ENCODE data around the gene SPRYD3. TPM values are rescaled to one million over a fixed set of nuclear protein-coding genes. Genes with fewer than 3 reads are reported as not detected.

SPRYD3 gene
- polyA plus RNA-seq, 1 donor, result 25.0 TPM

- WGBS (ENCODE audit: insufficient coverage, low lambda C conversion rate), result no CpG with 5 or more reads among the region's 8 CpGs
- H3K27ac ChIP-seq (ENCODE audit: low read length), result no peak overlapping the region
- H3K36me3 ChIP-seq (ENCODE audit: control insufficient read depth, insufficient read depth, low read length), result peaks cover 44% of the 10 kb centered on the region
- no peaks in the 10 kb centered on the region for H3K9me3 ChIP-seq (ENCODE audit: control insufficient read depth, low read depth, low read length)
- H3K4me1 ChIP-seq (ENCODE audit: control insufficient read depth, insufficient read depth, low read length), result peaks cover 3% of the 10 kb centered on the region
- no peak for DNase-seq
- no peak overlapping the region for H3K4me3 ChIP-seq (ENCODE audit: low read length)
- H3K27me3 ChIP-seq (ENCODE audit: control insufficient read depth, insufficient read depth, low read length), result no peaks in the 10 kb centered on the region
Observed at GRCh38 chr12:53077030-53077429, 2.2 kb downstream of the SPRYD3 start.

GRCh38 chr12:53076461-53076860 is 2.7 kb downstream of the SPRYD3 start:
- H3K4me3 ChIP-seq (ENCODE audit: low read length), result no peak overlapping the region
- H3K4me1 ChIP-seq (ENCODE audit: control insufficient read depth, insufficient read depth, low read length), result peaks cover 6% of the 10 kb centered on the region
- WGBS (ENCODE audit: insufficient coverage, low lambda C conversion rate), result no CpG with 5 or more reads among the region's 3 CpGs
- no peak overlapping the region for H3K27ac ChIP-seq (ENCODE audit: low read length)
- no peak for DNase-seq
- H3K36me3 ChIP-seq (ENCODE audit: control insufficient read depth, insufficient read depth, low read length), result peaks cover 44% of the 10 kb centered on the region
- no peaks in the 10 kb centered on the region for H3K27me3 ChIP-seq (ENCODE audit: control insufficient read depth, insufficient read depth, low read length)
- H3K9me3 ChIP-seq (ENCODE audit: control insufficient read depth, low read depth, low read length), result no peaks in the 10 kb centered on the region

- no CpG with 5 or more reads among the region's 3 CpGs for WGBS (ENCODE audit: insufficient coverage, low lambda C conversion rate)
- no peak for DNase-seq
- Histone ChIP-seq H3K27me3 (ENCODE audit: control insufficient read depth, insufficient read depth, low read length) (no peaks in the 10 kb centered on the region), H3K9me3 (ENCODE audit: control insufficient read depth, low read depth, low read length) (no peaks in the 10 kb centered on the region), H3K27ac (ENCODE audit: low read length) (no peak overlapping the region), H3K36me3 (ENCODE audit: control insufficient read depth, insufficient read depth, low read length) (peaks cover 59% of the 10 kb centered on the region), H3K4me1 (ENCODE audit: control insufficient read depth, insufficient read depth, low read length) (peaks cover 8% of the 10 kb centered on the region), H3K4me3 (ENCODE audit: low read length) (no peak overlapping the region)
Observed at GRCh38 chr12:53074999-53075370, 4.2 kb downstream of the SPRYD3 start.

GRCh38 chr12:53074283-53074998 is 4.7 kb downstream of the SPRYD3 start:
- H3K4me1 ChIP-seq (ENCODE audit: control insufficient read depth, insufficient read depth, low read length), result peaks cover 8% of the 10 kb centered on the region

GRCh38 chr12:53073881-53074280 is 5.3 kb downstream of the SPRYD3 start:
- no peak overlapping the region for H3K4me3 ChIP-seq (ENCODE audit: low read length)
- WGBS (ENCODE audit: insufficient coverage, low lambda C conversion rate), result no CpG with 5 or more reads among the region's 6 CpGs
- no peak for DNase-seq
- H3K4me1 ChIP-seq (ENCODE audit: control insufficient read depth, insufficient read depth, low read length), result peaks cover 8% of the 10 kb centered on the region
- peaks cover 68% of the 10 kb centered on the region for H3K36me3 ChIP-seq (ENCODE audit: control insufficient read depth, insufficient read depth, low read length)
- H3K9me3 ChIP-seq (ENCODE audit: control insufficient read depth, low read depth, low read length), result no peaks in the 10 kb centered on the region
- H3K27ac ChIP-seq (ENCODE audit: low read length), result no peak overlapping the region
- H3K27me3 ChIP-seq (ENCODE audit: control insufficient read depth, insufficient read depth, low read length), result no peaks in the 10 kb centered on the region

More at GRCh38 chr12:53074283-53074998, 4.7 kb downstream of the SPRYD3 start:
- H3K9me3 ChIP-seq (ENCODE audit: control insufficient read depth, low read depth, low read length), result no peaks in the 10 kb centered on the region
- no peak overlapping the region for H3K27ac ChIP-seq (ENCODE audit: low read length)
- DNase-seq, result no peak
- WGBS (ENCODE audit: insufficient coverage, low lambda C conversion rate), result 100% methylated on average over 1 of the region's 11 CpGs
- peaks cover 64% of the 10 kb centered on the region for H3K36me3 ChIP-seq (ENCODE audit: control insufficient read depth, insufficient read depth, low read length)
- H3K27me3 ChIP-seq (ENCODE audit: control insufficient read depth, insufficient read depth, low read length), result no peaks in the 10 kb centered on the region
- H3K4me3 ChIP-seq (ENCODE audit: low read length), result no peak overlapping the region

- Histone ChIP-seq H3K27ac (ENCODE audit: low read length) (peak overlapping the region; percentile 36), H3K9me3 (ENCODE audit: control insufficient read depth, low read depth, low read length) (no peaks in the 10 kb centered on the region), H3K27me3 (ENCODE audit: control insufficient read depth, insufficient read depth, low read length) (no peaks in the 10 kb centered on the region), H3K4me3 (ENCODE audit: low read length) (no peak overlapping the region), H3K4me1 (ENCODE audit: control insufficient read depth, insufficient read depth, low read length) (peaks cover 8% of the 10 kb centered on the region), H3K36me3 (ENCODE audit: control insufficient read depth, insufficient read depth, low read length) (peaks cover 82% of the 10 kb centered on the region)
- DNase-seq, result peak in 1 of 2 donors; percentile 32
- WGBS (ENCODE audit: insufficient coverage, low lambda C conversion rate), result no CpG with 5 or more reads among the region's 11 CpGs
Observed at GRCh38 chr12:53071591-53072551, 7.3 kb downstream of the SPRYD3 start.

- Histone ChIP-seq H3K9me3 (ENCODE audit: control insufficient read depth, low read depth, low read length) (no peaks in the 10 kb centered on the region), H3K4me1 (ENCODE audit: control insufficient read depth, insufficient read depth, low read length) (peaks cover 8% of the 10 kb centered on the region), H3K27ac (ENCODE audit: low read length) (no peak overlapping the region), H3K4me3 (ENCODE audit: low read length) (no peak overlapping the region), H3K36me3 (ENCODE audit: control insufficient read depth, insufficient read depth, low read length) (peaks cover 80% of the 10 kb centered on the region), H3K27me3 (ENCODE audit: control insufficient read depth, insufficient read depth, low read length) (no peaks in the 10 kb centered on the region)
- peak in 1 of 2 donors; percentile 3 for DNase-seq
- WGBS (ENCODE audit: insufficient coverage, low lambda C conversion rate), result no CpG with 5 or more reads among the region's 7 CpGs
Observed at GRCh38 chr12:53070877-53071492, 8.2 kb downstream of the SPRYD3 start.

GRCh38 chr12:53069621-53070410 is 9.4 kb downstream of the SPRYD3 start:
- H3K27ac ChIP-seq (ENCODE audit: low read length), result no peak overlapping the region
- WGBS (ENCODE audit: insufficient coverage, low lambda C conversion rate), result no CpG with 5 or more reads among the region's 12 CpGs
- no peak for DNase-seq
- peaks cover 8% of the 10 kb centered on the region for H3K4me1 ChIP-seq (ENCODE audit: control insufficient read depth, insufficient read depth, low read length)
- H3K27me3 ChIP-seq (ENCODE audit: control insufficient read depth, insufficient read depth, low read length), result no peaks in the 10 kb centered on the region
- H3K36me3 ChIP-seq (ENCODE audit: control insufficient read depth, insufficient read depth, low read length), result peaks cover 78% of the 10 kb centered on the region
- H3K4me3 ChIP-seq (ENCODE audit: low read length), result no peak overlapping the region
- H3K9me3 ChIP-seq (ENCODE audit: control insufficient read depth, low read depth, low read length), result no peaks in the 10 kb centered on the region

- Histone ChIP-seq H3K9me3 (ENCODE audit: control insufficient read depth, low read depth, low read length) (no peaks in the 10 kb centered on the region), H3K4me1 (ENCODE audit: control insufficient read depth, insufficient read depth, low read length) (peaks cover 8% of the 10 kb centered on the region), H3K27me3 (ENCODE audit: control insufficient read depth, insufficient read depth, low read length) (no peaks in the 10 kb centered on the region), H3K36me3 (ENCODE audit: control insufficient read depth, insufficient read depth, low read length) (peaks cover 79% of the 10 kb centered on the region), H3K27ac (ENCODE audit: low read length) (no peak overlapping the region), H3K4me3 (ENCODE audit: low read length) (no peak overlapping the region)
- no CpG with 5 or more reads among the region's 15 CpGs for WGBS (ENCODE audit: insufficient coverage, low lambda C conversion rate)
- no peak for DNase-seq
Observed at GRCh38 chr12:53068811-53069585, 10.2 kb downstream of the SPRYD3 start.

All from large intestine (tissue), 3 donors.